Lung microvascular endothelial cell (primary cell): ENCODE data around the gene POM121C. TPM values are rescaled to one million over a fixed set of nuclear protein-coding genes. Genes with fewer than 3 reads are reported as not detected.
"Not testable (repeated sequence)": the region's sequence is repeated elsewhere in the genome, so short reads cannot be mapped to it uniquely, and the experiment has no call there.

ENCODE experiments used
- DNase-seq, 2 donors: peaks; one replicate each; pipeline versions ENCODE4 v3.0.0 to v3.0.0-alpha.2; 2010; ENCODE audit warnings: low read depth in 2 of 2
- total RNA-seq: library from RNA; depleted of rRNA; stranded (reverse); fragments of >200 nt; gene quantifications from 2 replicates; pipeline ENCODE4 v1.2.1, GENCODE V29; 2014

Gene POM121C
- total RNA-seq, 1 donor from 2014 or later: 6.2 TPM

DNA sequence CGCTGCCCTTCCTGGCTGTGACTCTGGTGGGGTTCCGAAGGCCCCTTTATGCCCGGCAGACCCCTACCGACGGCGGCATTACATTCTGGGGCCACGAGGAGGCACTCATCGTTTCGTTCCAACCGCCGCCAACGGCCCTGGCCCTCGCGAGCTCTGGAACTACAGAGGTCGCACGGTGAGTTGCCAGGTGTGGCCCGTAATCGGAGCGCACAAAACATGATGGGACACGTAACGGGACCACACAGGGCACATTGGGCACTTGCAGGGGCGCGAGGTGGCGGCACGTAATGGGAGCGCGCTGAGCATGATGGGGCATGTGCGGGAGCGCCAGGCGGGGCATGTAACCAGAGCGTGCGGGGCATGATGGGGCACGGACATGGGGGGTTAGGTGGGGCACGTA is 90.8 kb downstream of the POM121C start, which contains the start of gene TRIM73:
Gene TRIM73, plus strand, starts transcription at position 301 of the 400 bp plus-strand sequence. CDS start 3,305 bp downstream, outside the sequence.
- DNase-seq: not testable (repeated sequence)

DNA sequence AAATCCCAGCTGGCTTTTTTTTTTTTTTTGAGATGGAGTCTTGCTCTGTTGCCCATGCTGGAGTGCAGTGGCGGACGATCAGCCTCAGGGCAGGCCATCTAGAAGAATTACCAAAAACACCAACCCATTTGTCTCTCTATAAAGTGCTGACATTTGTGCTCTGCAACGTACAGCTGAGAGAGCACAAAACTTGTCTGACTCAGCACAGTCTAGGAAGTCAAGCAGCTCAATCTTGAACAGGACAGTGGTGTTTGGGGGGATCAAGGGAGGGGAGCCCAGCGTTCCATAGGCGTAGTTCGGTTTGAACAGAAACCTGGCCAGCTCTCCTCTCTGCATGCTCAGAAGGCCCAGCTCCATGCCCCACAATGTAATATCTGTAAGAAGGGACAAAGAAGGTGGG is 92.9 kb downstream of the POM121C start:
- not testable (repeated sequence) for DNase-seq

DNA sequence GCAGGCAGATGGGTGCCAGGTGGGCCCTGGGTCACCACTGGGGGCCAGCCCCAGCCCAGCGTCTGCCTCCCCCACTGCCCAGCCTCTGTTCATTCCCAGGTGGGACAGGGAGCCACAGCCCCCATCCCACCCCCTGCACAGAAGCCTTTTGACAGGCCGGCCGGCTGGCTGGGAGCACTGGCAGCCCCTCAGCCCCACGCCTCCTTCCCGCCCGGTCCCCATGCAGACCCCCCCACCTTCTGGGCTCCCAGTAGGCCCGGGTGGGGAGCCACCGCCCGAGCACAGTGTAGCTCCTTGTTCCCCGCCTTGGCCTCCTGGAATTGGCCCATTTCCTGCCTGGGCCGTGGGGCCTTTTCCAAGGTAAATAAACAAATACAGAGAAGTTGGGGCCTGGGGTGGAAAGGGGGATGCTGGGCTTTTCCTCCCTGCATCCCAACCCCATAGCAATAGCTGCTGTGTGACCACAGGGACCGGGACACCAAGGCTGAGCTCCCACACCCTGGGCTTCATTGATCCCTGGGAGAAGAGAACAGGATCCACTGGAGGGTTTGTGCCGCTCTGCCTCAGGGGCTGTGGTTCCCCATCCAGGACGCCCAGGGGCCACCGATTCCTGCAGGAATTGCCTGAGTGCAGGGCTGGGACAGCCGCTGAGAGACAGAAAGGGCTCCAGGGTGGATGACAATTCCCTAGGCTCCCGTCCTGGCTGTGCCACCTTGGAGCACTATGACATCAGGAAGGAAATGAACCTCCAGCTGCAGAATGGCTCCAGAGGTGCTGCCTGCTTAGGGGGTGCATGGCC is 111.4 kb downstream of the POM121C start:
- DNase-seq: not testable (repeated sequence)

DNA sequence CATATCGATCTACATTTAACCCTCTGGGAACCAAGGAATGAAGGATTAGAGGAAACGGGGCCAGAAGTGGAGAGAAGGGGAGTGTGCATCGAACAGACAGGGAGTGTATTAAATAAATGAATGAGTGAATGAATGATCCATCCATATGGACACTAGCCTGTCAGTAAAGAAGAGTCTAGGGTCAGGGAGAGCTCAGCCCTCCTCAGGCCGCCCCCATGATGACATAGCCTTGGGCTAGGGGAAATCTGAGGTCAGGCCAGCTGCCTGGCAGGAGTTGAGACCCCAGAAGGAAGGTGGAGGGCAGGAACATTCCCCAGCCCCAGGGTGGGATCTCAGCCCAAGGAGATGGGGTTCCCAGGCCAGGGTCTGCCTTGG is 112.0 kb downstream of the POM121C start:
- DNase-seq: not testable (repeated sequence)

DNA sequence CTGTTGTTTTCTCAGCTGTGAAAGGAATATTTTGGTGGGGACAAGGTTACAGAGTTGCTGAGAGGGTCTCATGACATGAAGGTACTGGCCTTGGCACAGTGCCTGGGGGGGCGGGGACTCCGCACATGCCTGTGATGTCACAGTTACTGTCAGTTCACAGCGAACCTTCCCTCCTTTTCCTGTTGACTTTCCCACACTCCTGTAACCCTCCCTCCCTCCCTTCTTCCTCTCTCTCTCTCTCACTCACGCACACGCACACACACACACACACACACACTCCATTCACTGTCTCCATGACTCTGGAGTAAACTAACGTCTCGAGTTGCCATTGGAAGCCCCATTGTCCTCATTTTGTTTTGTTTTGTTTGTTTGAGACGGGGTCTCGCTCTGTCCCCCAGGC is 118.8 kb downstream of the POM121C start:
- not testable (repeated sequence) for DNase-seq

Other genes with a start within 250 kb of the POM121C start
- 0.44 and 1.2 TPM in 2 replicates for gene TRIM73, start 90.7 kb downstream of the POM121C start, total RNA-seq
- gene SPDYE5, start 6.0 kb upstream of the POM121C start, total RNA-seq: not detected in 2 replicates